ENCODE measurements around the gene RFPL3.
"Not testable (repeated sequence)": the region's sequence is repeated elsewhere in the genome, so short reads cannot be mapped to it uniquely, and the experiment has no call there.

Gene RFPL3

DNA sequence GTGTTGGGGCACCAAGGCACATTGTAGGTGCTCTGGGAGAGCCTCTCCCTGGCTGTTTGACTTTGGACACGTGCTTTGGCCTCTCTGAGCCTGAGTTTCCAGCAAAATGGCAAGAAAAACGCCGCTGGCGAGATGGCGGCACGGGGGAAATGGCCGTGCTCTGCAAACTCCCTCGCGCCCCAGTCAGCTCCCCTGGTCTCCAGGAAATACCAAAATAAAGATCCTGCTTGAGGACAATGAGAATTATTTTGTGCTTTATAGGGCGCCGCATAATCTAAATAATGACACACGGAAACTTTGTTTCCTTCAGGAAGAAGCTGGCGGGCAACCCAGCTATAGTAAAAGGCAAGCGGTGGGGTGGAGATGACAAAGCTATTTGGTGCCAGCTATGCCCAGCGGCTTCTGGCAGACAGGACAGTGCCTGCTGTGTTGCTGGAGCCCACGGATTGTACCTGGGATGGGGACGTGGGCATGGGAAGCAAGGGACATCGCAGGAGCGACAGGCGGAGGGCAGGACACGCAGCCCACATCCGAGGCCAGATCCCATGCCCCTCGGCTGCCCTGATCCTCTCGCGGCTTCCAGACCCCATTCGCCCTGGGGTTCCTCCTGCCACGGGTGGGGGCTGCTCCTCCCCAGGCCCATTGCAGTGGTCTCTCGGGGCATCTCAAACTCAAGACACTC lies 26.3 kb upstream of the RFPL3 start:
- DNase-seq: no peak

DNA sequence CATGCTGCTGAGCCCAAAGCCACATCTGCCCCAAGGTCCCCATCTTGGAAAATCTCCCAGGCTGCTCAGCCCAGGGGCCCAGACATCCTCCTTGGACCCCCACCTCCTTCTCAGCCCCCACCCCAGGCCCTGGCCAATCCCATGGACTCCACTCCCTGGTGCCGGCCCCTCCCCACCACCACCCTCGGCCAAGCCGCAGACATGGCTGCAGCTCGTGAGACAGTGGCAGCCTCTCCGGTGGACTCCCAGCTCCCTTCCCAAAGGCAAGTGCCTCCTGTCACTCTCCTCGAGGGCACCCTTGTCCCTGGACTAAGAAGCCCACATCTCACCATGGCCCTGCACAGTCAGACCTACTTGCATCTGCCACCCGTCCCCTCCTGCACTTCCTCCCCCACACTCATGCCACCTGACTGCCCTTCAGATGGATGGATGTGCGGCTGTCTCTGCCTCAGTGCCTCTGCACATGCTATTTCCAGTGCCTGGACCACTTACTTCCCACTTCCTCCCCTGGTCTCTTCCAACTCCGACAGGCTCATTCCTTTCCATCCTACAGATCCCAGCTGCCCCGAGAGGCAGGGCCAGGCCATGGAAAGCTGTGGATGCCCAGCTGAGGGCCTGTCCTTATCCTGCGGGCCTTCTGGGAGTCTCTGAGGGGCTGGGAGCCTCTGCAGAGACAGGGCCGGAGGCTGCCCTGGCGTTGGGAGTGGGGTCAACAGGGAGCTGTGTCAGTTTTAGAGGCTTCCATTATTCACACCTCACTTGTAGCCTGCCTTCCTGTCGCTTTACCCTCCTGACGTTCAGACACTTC lies 25.5 kb upstream of the RFPL3 start:
- no peak for DNase-seq

DNA sequence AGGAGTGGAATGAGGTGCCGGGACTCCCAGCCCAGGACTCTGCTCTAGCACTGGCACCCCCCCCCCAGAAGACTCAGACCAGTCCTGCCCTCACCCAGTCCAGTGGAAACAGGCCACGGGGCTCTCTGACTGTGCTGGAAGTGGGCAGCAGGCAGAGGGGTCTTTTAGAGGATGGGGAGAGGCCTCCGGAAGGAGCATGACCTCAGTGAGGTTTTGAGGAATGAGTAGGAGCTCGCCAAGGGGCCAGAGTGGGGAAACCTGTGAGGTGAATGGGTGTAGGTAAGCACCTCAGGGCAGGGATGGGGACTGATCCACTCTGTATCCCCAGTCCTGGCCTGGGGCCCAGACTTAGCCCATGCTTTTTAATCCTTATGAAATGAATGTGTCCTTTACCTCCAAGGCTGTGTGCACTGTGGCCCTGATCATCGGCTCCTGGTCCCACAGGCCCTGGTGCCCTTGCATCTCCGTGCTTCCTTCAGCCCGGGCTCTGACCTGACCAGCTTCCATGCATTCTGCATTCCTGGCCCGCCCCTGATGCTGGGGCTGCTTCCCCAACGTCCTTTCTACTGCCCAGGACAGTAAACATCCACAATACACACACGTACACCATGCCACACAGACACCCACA lies 24.4 kb upstream of the RFPL3 start:
- no peak for DNase-seq

DNA sequence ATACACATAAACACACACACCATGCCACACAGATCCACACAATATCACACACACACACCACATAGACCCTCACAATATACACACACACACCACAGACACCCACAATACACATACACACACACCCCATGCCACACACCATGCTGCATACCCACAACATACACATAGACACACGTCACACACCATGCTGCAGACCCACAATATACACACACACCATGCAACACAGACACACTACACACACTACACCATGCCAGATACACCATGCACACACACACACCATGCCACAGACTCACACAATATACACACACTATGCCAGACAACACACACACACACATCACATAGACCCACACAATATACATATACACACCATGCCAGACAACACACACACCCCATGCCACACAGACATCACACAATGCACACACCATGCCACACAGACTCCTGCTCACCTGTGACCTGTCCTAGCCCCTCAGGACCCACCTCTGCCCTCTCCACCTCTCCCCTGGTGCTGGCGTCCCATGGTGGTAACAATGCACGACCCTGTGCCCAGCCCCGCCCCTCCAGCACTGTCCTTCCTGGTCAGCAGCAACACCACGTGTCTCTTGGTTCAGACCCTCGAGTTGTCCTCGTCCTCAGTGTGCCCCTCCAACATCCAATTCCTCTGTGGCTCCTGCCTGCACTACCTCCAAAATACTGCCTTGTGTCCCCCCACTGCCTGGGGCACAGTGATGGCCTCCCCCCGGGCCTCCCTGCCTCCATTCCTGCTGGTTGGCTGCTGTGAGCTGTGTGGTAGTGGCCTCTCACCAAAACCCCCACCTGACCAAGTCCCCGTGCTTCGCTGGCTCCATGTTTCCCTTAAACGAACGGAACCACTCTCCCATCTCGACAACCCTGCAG lies 23.7 kb upstream of the RFPL3 start:
- no peak for DNase-seq

DNA sequence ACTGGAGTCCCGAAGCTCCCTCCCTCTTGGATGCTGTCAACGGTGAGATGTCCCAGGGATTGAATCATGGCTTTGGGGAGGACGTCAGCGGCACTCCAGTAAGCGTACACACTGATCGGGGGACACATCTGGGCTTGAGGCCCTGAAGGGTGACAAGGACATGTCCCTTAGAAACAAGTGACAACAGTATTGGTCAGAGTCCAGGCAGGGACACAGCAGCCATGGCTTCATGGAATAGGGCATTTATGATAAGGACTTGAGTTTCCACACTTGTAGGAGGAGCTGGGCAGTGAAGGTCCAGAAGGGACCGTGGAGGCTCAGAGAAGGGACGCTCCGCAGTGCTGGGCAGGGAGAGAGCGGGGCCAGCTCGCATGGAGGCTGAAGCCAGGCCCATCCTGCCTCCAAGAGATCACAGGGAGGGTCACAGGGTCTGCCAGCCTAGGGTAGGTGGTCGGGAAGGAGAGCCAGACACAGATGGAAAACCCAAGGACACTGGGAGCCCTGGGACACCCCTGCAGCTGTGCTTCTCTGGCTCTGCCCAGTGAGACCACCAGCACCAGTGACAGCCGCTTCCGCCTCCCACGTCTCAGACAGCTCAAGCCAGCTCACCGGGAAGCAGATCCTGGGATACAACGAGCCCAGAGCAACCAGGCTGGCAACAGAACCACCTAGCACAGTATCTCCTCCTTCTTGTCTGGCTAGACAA lies 22.9 kb upstream of the RFPL3 start:
- DNase-seq: no peak

DNA sequence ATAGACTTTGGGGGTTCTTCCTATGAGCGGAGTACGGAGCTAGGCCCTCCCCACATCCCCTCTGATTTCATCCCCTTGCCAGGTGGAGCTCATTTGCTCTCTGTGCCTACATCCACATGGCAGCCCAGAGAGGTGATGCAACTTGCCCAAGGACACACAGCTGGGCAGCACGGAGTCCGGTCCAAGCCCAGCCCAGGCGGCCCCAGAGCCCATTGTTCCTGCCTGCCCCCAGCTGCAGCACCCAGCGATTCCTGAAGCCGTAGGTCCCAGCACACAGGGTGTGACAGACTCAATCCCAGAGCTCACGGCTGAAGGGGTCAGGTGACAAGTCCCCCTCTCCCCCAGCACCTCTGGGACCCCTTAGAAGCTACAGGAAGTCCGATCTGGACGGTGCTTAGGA lies 22.2 kb upstream of the RFPL3 start:
- DNase-seq: no peak

DNA sequence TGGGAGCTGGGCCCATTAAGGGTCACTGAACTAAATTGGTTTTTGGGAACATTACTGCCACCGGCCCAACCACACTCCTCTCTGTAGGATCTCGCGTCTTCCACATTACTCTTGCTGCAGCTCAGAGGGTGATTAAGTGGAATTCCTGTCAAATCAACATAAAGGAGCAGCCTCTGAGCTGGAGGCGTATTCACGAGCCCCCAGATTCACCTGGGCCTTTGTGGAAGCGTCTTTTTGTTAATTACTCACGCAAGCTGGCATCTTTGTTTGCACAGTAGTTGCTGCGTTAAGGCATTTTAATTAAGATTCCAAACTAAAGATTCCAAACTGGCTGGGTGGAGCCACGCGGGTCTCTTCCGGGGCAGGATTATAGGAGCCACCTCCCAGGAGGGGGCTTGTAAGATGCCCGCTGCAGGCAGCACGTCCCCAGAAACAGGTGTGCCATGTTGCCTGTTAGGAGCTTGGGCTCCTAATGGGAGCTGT lies 21.5 kb upstream of the RFPL3 start:
- no peak for DNase-seq

DNA sequence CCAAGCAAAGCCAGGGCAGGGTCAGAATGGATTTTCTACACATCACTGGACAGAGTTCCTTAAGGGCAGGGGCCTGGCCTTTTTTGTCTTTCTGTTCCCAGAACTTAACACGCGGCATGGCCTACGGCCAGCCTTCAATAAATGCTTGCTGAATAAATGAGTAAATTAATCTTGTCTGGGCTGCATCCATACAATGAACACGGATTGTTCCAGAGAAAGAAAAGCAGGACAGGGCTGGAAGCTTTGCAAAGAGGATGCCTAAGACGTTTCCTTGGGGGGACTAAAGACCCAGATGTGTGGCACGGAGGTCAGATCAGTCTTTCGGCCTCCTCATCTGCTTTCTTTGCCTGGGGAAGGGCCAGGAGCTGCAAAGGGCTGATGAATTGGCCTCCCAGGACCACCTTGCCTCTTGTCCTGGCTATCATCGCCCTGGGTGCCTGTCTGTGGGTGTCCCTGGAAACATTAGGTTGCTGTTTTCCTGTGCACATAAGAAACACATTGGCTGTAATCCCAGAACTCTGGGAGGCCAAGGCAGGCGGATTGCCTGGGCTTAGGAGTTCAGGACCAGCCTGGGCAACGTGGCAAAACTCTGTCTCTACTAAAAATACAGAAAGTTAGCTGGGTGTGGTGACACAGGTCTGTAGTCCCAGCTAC lies 20.8 kb upstream of the RFPL3 start:
- no peak for DNase-seq

DNA sequence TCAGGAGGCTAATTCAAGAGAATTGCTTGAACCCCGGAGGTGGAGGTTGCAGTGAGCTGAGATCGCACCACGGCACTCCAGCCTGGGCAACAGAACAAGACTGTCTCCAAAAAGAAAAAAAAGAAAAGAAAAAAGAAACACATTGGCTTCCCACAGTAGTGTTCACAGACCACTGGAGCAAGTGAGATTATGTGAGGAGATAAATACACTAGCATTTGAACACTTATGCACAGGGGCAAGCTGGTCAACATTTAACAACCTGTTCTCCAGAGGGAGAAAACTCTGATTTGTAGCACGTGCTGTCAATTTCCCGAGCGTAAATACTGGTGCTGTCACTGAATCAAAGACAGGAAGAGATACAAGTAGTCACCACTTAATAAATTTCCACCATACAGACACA lies 20.2 kb upstream of the RFPL3 start:
- not testable (repeated sequence) for DNase-seq

DNA sequence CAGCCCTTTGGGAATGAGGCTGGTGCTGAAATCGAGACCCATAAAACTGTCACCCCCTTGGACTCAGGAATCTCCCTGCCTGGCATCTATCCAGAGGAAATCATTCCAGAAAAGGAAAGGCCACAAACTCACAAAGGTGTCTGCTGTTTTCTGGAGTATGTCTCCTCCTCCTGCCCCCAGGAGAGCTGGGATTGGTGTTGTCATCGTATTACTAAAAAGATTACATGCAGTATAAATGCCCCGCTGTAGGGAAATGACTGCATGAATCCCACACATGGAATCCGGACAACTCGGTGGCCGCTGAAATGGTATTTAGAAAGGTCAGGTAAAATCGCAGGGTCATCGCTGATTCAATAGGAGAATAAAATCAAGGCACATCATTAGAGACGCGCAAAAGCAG lies 18.9 kb upstream of the RFPL3 start:
- no peak for DNase-seq

DNA sequence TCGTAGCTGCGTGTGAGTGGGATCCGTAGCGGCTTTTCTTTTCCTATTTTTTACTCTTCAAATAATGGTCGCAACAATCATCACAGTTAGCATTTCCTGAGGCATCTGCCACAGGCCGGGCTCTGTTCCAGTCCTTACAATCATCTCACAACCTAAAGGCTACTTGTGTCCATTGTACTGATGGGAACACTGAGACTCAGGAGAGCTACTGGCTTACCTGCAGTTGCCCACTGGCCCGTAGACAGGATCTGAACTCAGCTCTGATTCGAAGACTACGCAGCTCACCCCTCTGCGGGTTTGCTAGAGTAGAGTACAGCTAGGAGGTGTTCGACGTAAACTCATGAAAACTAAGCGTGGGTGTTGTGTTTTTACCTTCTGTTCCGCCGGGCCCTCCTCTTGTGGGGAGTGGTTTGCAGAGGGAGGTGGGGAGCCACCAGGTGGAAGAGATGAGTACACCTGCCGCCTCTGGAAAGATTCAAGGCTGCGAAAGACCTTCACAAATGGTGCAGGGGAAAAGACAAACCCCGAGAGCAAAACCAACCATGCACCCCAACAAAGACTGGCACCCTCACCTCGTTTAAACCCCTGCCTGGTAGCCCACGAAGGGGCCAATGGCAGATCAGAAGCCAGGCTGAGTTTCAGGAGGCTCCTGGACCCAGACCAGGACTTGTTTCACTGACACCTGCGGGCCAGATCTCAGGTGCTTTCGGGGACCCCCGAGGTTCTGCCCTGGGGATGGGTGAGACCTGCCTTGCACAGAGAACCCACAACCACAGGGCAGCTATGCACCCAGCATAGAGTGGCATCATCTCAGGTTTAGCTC lies 18.3 kb upstream of the RFPL3 start:
- no peak for DNase-seq

DNA sequence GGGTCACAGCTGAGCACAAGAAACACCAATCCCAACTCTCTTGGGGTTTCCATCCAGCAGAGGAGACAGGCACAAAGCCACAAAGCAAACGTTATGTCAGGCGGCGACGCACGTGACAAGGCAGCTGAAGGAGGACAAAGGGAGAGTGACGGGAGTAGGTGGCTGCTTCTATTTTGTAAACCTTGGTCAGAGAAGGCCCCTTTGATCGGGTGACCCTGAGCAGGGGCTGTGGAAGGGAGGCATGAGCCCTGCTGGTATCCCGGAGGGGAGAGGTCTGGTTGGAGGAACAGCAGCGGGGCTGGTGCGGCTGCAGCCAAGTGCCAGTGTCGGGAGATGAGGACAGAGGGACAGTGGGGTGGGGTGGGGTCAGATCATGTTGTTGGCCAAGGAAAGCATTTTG lies 17.3 kb upstream of the RFPL3 start:
- DNase-seq: no peak

DNA sequence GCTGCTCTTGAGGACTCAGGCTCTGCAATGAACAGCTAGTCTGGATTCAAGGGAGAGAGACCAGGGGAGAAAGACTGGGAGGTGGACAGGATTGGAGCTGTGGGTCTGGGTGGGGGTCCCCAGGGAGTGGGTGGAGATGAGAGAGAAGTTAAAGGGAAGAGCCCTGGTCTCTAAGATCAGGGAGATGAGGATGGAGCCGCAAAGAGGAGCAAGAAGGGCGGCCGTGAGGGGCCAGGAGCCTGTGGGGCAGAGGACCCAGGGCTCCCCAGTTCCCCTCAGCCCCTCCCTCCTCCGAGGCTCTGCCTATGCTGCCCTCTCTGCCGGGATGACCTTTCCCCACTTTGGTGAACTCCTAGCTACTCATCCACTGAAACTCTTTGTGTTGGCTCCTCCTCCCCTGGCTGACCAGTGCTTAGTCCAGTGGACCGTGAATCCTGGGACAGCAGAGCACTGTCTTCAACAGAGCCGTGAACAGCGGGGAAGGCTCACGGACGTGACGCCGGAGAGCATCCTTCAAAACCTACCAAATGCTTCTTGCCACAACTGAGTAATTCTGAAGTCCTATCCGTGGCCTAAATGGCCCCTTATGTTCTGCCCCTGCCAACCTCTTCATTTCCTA lies 16.4 kb upstream of the RFPL3 start:
- DNase-seq: no peak

DNA sequence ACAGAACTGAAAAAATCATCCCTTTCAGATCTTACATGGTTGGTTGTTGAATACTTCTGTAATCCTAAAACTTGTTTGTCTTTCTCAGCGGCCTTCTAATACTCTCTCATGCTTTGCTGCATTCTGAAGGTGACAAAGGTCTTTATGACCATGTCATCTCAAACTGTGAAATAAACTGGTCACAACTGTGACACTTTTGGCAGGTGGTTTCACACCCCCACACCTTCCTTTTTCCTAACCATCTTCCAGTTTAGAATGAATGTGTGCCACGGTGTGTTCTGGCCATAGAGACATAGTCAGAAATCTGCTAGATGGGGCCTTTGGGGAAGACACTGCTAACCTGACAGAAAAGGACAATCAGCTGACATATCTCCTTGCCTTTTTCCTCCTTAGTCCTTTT lies 14.7 kb upstream of the RFPL3 start:
- DNase-seq: no peak

DNA sequence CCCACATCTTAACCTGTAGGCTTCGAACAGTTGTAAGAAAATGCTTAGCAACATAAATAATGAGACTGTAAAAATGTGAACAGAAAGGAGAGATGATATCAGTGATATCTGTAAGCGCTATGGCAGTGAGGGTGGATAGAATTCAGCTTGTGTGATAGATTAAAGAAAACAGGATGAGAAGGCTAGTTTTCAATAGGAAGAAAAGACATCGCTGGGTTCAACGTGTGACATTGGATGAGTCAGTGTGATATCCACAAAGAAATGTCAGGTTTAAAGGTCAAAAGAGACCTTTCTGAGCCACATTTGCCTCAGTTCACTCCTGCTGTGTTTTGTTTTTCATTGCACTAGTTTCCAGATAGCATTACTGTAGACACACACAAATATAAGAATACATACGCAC lies 13.7 kb upstream of the RFPL3 start:
- DNase-seq: no peak

DNA sequence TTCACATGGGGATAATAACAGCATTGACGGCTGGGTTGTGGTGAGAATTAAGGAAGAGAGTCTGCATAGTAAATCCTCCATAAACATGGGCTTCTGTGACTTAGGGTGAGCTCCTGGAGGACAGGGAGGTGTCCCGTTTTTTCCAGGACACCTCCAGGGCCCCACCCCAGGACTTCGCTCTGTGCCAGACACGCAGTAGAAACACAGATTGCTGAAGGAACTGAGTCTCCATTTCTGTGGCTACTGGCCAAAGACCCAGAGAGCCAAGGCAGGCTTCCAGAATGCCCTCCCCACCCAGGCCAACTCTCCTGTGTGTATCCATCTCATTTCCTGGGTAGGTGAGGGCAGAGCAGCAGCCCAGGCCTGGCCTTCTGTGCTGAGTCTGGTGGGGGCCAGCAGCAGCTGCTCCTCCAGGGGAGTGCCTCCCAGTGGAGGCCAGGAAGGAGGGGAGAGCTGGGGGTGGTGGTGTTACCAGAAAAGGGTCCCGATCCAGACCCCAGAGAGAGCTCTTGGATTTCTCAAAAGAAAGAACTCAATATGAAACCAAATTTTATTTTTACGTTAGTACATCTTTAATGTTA lies 9.5 kb upstream of the RFPL3 start:
- DNase-seq: no peak

DNA sequence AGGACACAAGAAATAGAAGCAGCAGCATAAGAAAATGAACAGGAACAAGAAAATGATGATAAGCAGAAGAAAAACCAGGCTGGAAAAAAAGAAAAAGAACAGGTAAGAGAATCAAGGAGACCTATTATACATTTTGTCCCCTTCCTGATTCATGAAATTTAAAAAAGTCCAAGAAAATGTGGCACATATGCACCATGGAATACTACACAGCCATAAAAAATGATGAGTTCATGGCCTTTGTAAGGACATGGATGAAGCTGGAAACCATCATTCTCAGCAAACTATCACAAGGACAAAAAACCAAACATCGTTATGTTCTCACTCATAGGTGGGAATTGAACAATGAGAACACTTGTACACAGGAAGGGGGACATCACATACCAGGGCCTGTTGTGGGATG lies 5.8 kb upstream of the RFPL3 start:
- DNase-seq: not testable (repeated sequence)

DNA sequence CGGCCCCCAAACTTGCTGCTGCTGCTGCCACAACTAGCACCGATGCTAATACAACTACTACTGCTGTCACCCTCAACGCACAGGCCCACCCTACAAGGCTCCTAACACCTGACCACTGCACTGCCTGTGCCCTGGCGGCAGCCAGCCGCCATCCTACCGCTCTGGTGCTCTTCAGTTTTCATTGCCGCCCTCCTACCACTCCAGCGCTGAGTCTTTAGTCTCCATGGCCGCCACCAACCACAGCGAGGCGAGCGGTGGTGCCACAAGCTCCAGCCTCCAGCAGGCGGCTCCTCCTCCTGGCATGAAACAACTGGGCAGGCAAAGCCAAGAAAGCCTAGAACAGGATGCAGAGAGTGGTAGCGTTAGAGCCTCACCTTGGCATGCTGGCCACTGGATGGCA lies 5.0 kb upstream of the RFPL3 start:
- no peak for DNase-seq

DNA sequence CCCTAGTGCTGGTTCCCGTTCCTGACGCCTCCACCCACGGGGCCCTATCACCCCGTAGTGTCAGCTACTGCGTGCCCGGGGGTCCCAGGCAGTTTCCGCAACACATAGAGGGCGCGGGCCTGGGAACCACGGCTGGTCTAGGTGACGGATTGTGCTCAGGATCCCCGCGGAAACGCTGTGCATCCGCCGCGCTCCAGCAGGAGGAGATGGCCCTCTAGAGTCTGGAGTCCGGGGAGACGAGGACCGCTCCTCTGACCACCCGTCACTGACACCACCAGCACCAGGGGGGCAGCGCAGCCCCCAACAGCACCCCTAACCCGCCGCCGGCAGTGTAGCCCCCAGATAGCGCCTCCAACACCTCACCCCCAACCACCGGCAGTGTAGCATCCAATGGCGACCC lies 4.4 kb upstream of the RFPL3 start:
- no peak for DNase-seq

DNA sequence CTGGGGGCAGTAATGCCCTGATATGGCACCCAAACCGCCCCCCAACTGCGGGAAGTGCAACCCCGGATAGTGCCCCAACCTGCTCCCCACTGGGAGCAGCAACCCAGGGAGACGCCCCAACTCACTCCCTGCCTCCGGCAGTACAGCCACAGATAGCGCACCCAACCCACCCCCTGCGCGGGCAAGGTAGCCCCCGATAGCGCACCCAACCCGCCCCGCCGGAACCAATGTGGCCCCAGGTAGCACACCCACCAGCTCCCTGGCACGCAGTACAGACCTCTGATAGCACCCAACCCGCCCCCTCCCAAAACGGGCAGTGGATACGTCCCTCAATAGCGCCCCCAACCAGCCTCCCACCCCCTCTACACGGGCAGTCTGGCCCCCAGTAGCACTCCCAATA lies 3.8 kb upstream of the RFPL3 start:
- no peak for DNase-seq

Data from OCI-M1 (cell line).